ENCODE data around the gene SULT6B1.
"Not testable (repeated sequence)": the region's sequence is repeated elsewhere in the genome, so short reads cannot be mapped to it uniquely, and the experiment has no call there.

- not testable (repeated sequence) for TF ChIP-seq EZH2 (IDR thresholded peaks at IDR 0.05; ENCODE audit: low read depth); CTCF (conservative IDR thresholded peaks at IDR 0.05)
These were observed 7.4 kb upstream of the SULT6B1 start for GRCh38 chr2:37195862-37196319.

Measured in PC-9 (cell line).